ENCODE results near the gene DTNA. TPM values are rescaled to one million over a fixed set of nuclear protein-coding genes. Genes with fewer than 3 reads are reported as not detected.

DTNA gene
- polyA plus RNA-seq, 1 experiment: 16.4 TPM

DNA sequence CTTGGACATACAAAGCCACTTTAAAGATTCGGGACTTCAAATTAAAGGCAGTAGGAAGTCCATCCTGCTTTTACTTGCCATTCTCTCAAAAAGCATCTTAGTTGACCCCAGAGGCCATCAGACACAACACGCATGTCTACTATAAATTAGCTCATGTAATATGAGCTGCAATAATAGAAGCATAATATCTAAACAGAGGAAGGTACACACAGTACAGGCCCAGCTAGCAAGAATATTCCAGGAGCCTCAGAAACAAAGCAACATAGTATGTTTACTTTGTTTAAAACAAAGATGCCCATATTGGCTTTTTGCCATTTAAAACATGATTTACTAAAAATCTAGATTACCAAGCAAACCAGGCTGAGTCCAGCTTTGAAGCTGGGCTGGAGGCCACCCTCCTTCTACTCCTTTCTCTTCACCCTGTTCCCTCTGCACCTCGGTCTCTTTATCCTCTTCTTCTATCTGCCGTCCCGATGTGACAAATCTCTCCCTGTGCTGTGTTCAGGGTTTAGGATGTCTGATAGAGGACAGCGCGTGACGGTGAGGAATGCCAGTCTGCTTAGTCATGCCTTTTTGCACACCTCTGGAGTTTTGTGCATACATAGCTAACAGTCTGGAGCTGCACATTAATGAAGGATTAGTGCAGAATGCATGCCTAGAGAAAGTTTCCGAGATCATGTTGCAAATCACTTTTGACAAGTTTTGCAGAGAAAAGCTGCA is 28.2 kb downstream of the DTNA start:
- DNase-seq (ENCODE audit: low read depth, low spot score): no peak

DNA sequence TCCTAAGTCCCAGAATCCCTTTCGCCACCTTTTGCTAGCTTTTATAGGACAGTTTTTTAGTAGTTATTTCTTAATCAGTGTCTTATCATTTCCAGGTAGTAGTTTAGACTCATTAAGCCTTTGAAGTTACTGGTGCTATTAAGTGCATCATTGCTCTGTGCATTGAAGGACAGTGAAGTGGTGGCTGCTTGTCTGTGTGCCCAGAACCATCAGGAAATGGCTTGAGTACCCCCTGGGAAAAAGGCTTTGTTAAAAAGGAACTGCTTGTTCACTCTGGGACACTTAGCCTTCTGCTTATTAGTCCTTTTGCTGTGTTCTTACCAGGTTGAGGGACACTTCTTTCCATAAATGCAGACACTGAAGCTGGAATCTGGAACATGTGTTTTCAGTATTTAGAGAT is 30.0 kb downstream of the DTNA start:
- CTCF ChIA-PET: interaction anchor here (0.9 kb wide), 1 partner anchor 11 kb away, joined by 3 read pairs; no protein-coding TSS in a partner anchor
- H3K4me3 ChIP-seq (ENCODE audit: low read depth, low read length): no peak overlapping the region
- no peaks in the 10 kb centered on the region for H3K9me3 ChIP-seq (ENCODE audit: control insufficient read depth, insufficient read depth, low read length)
- DNase-seq (ENCODE audit: low read depth, low spot score): no peak
- no peaks in the 10 kb centered on the region for H3K27me3 ChIP-seq (ENCODE audit: control insufficient read depth, insufficient read depth, low read length)
- TF ChIP-seq, protein P1, sequence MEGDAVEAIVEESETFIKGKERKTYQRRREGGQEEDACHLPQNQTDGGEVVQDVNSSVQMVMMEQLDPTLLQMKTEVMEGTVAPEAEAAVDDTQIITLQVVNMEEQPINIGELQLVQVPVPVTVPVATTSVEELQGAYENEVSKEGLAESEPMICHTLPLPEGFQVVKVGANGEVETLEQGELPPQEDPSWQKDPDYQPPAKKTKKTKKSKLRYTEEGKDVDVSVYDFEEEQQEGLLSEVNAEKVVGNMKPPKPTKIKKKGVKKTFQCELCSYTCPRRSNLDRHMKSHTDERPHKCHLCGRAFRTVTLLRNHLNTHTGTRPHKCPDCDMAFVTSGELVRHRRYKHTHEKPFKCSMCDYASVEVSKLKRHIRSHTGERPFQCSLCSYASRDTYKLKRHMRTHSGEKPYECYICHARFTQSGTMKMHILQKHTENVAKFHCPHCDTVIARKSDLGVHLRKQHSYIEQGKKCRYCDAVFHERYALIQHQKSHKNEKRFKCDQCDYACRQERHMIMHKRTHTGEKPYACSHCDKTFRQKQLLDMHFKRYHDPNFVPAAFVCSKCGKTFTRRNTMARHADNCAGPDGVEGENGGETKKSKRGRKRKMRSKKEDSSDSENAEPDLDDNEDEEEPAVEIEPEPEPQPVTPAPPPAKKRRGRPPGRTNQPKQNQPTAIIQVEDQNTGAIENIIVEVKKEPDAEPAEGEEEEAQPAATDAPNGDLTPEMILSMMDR (IDR thresholded peaks at IDR 0.05; ENCODE audit: low read depth, low read length): no peak
- POLR2A ChIA-PET: no interaction called here
- H3K27ac ChIP-seq (ENCODE audit: low read depth, low read length): no peak overlapping the region

More for the DNA sequence above, 28.2 kb downstream of the DTNA start:
- ChIA-PET CTCF (interaction anchor here (1.2 to 2.1 kb wide), 2 partner anchors 9 to 77 kb away, joined by 3 to 10 read pairs; no protein-coding TSS in a partner anchor), POLR2A (no interaction called here)
- Histone ChIP-seq H3K27me3 (ENCODE audit: control insufficient read depth, insufficient read depth, low read length) (no peaks in the 10 kb centered on the region), H3K4me3 (ENCODE audit: low read depth, low read length) (no peak overlapping the region), H3K27ac (ENCODE audit: low read depth, low read length) (no peak overlapping the region), H3K9me3 (ENCODE audit: control insufficient read depth, insufficient read depth, low read length) (no peaks in the 10 kb centered on the region)
- TF ChIP-seq, protein P1 (IDR thresholded peaks at IDR 0.05; ENCODE audit: low read depth, low read length): no peak

DNA sequence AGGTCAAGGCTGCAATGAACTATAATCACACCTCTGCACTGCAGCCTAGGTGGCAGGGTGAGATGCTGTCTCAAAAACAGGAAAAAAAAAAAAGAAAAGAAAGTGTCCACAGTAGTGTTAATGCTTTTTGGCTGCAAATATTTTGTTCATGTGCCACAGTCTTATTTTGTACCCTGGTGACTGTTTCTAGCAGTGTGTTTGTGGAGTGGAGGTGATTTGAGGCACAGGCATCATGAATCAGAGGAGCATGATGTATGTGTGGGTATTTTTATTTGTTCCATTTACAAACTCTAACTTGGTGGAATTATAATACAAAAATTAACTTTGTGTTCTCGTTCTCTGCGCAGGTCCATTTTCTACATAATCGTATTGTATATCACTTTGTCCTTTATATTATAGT is 30.6 kb downstream of the DTNA start:
- no peaks in the 10 kb centered on the region for H3K27me3 ChIP-seq (ENCODE audit: control insufficient read depth, insufficient read depth, low read length)
- H3K27ac ChIP-seq (ENCODE audit: low read depth, low read length): no peak overlapping the region
- TF ChIP-seq, protein P1 (IDR thresholded peaks at IDR 0.05; ENCODE audit: low read depth, low read length): no peak
- ChIA-PET POLR2A (no interaction called here), CTCF (interaction anchor here (0.9 kb wide), 1 partner anchor 11 kb away, joined by 3 read pairs; no protein-coding TSS in a partner anchor)
- no peaks in the 10 kb centered on the region for H3K9me3 ChIP-seq (ENCODE audit: control insufficient read depth, insufficient read depth, low read length)
- no peak overlapping the region for H3K4me3 ChIP-seq (ENCODE audit: low read depth, low read length)
- DNase-seq (ENCODE audit: low read depth, low spot score): no peak

DNA sequence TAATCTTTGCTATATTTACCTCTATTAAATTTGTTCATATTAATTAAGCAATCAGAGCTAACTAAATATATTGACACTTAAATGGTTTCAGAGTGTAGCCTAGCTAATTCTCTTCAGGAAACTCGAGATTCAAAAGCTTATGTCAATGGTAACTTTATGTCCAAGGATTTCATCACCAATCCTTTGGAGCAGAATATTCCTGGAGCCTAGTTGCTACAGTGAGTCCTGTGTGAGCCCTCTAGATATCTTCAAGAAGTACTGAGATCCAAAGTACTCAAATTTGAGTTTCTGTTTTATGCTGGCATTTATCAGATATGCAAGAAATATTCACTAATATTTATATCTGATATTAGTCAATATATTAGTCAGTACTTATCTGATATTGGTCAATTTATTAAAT is 31.3 kb downstream of the DTNA start:
- Histone ChIP-seq H3K9me3 (ENCODE audit: control insufficient read depth, insufficient read depth, low read length) (no peaks in the 10 kb centered on the region), H3K4me3 (ENCODE audit: low read depth, low read length) (no peak overlapping the region), H3K27ac (ENCODE audit: low read depth, low read length) (no peak overlapping the region), H3K27me3 (ENCODE audit: control insufficient read depth, insufficient read depth, low read length) (no peaks in the 10 kb centered on the region)
- TF ChIP-seq, protein P1 (IDR thresholded peaks at IDR 0.05; ENCODE audit: low read depth, low read length): no peak
- ChIA-PET CTCF (no interaction called here), POLR2A (no interaction called here)
- DNase-seq (ENCODE audit: low read depth, low spot score): no peak

DNA sequence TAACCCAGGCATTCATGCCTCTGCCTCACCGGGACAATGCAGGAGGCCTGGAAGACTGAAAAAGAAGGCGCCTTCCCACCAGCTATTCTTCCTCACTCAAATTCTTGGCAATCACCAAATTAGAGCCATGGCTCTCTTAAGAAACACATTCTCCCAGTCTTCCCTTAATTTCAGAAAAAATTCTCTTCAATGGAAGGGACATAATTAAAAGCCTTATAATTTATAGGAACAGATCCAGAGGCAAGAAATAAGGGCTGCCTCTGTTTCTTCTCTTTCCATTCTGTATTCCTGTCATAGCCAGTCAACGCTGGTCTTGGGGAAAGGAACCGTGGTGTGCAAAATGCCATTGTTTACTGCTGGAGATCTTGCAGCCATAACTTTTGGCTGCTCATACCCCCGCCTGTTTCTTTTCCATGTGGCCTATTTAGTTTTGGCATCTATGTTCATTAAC is 32.8 kb downstream of the DTNA start:
- ChIA-PET POLR2A (no interaction called here), CTCF (interaction anchor here (2.4 kb wide), 1 partner anchor 81 kb away, joined by 10 read pairs; no protein-coding TSS in a partner anchor)
- Histone ChIP-seq H3K4me3 (ENCODE audit: low read depth, low read length) (no peak overlapping the region), H3K9me3 (ENCODE audit: control insufficient read depth, insufficient read depth, low read length) (no peaks in the 10 kb centered on the region), H3K27me3 (ENCODE audit: control insufficient read depth, insufficient read depth, low read length) (no peaks in the 10 kb centered on the region), H3K27ac (ENCODE audit: low read depth, low read length) (no peak overlapping the region)
- no peak for DNase-seq (ENCODE audit: low read depth, low spot score)
- TF ChIP-seq, protein P1 (IDR thresholded peaks at IDR 0.05; ENCODE audit: low read depth, low read length): no peak
